Measurements from ENCODE around the gene DLL4.

DLL4 gene

DNA sequence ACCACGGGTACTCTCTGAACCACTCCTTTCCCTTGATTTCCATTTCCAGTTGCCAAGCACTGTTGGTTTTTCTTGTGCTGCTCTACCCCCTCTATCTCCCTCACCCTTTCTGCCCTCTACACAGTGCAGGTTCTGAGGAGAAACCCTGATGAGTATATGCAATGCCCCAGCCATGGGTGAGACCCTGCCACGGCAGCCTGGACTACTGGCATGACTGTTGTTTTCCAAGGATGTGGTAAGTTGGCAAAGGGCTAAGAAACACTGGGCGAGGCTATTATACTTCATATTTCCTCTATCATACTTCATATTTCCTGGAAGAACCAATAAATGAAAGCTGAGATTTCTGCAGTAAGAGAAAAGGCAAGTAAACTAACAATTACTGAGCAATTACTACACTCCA is 52.0 kb downstream of the DLL4 start:
- Histone ChIP-seq H3K4me3 (ENCODE audit: low read length) (no peak overlapping the region), H3K4me1 (ENCODE audit: low read length) (no peaks in the 10 kb centered on the region), H3K36me3 (replicated peaks; ENCODE audit: low read depth, low read length) (peaks cover 66% of the 10 kb centered on the region), H3K9me3 (ENCODE audit: insufficient read depth, low read length) (no peaks in the 10 kb centered on the region), H3K79me2 (ENCODE audit: low read length) (no peaks in the 10 kb centered on the region), H2AFZ (ENCODE audit: low read depth, low read length) (no peak overlapping the region), H3K4me2 (ENCODE audit: low read length) (no peak overlapping the region), H3K27me3 (ENCODE audit: low read depth, low read length) (no peaks in the 10 kb centered on the region), H3K27ac (ENCODE audit: low read length) (no peak overlapping the region), H3K9ac (ENCODE audit: low read length) (no peak overlapping the region), H4K20me1 (ENCODE audit: insufficient read depth, low read length) (no peaks in the 10 kb centered on the region)
- TF ChIP-seq EZH2phosphoT487 (IDR thresholded peaks at IDR 0.05; ENCODE audit: low read depth) = no peak

- H3K4me3 ChIP-seq (ENCODE audit: low read length) = no peak overlapping the region
- H3K27me3 ChIP-seq (ENCODE audit: low read depth, low read length) = no peaks in the 10 kb centered on the region
- peaks cover 66% of the 10 kb centered on the region for H3K36me3 ChIP-seq (replicated peaks; ENCODE audit: low read depth, low read length)
- no peak overlapping the region for H2AFZ ChIP-seq (ENCODE audit: low read depth, low read length)
- no peak overlapping the region for H3K27ac ChIP-seq (ENCODE audit: low read length)
- H4K20me1 ChIP-seq (ENCODE audit: insufficient read depth, low read length) = no peaks in the 10 kb centered on the region
- no peaks in the 10 kb centered on the region for H3K4me1 ChIP-seq (ENCODE audit: low read length)
- no peaks in the 10 kb centered on the region for H3K79me2 ChIP-seq (ENCODE audit: low read length)
- H3K9me3 ChIP-seq (ENCODE audit: insufficient read depth, low read length) = no peaks in the 10 kb centered on the region
- no peak overlapping the region for H3K4me2 ChIP-seq (ENCODE audit: low read length)
- TF ChIP-seq EZH2phosphoT487 (IDR thresholded peaks at IDR 0.05; ENCODE audit: low read depth) = no peak
- no peak for TF ChIP-seq CTCF (IDR thresholded peaks at IDR 0.05; ENCODE audit: low read depth, low read length)
- H3K9ac ChIP-seq (ENCODE audit: low read length) = no peak overlapping the region
Measured at GRCh38 chr15:40982855-40983254, 53.7 kb downstream of the DLL4 start.

DNA sequence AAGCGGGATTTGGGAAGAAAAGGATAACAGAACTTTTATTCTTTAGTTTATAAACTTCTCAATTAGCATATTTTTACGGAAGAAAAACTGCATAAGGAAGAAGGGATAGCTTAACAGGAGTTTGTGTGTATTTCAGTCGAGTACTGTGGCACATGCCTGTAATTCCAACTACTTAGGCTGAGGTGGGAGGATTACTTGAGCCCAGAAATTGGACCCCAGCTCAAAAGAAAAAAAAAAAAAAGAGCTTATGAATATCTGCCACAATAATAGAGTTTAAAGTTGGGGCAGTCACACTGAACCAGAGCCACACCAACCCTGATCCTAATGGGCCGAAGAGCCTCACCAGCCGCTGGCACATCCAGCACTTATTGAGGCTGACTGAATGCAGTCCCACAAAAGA is 55.3 kb downstream of the DLL4 start:
- H3K27me3 ChIP-seq (ENCODE audit: low read depth, low read length) = no peaks in the 10 kb centered on the region
- H3K36me3 ChIP-seq (replicated peaks; ENCODE audit: low read depth, low read length) = peaks cover 64% of the 10 kb centered on the region
- H3K4me3 ChIP-seq (ENCODE audit: low read length) = no peak overlapping the region
- H3K9me3 ChIP-seq (ENCODE audit: insufficient read depth, low read length) = no peaks in the 10 kb centered on the region
- H3K4me2 ChIP-seq (ENCODE audit: low read length) = no peak overlapping the region
- no peak for TF ChIP-seq EZH2phosphoT487 (IDR thresholded peaks at IDR 0.05; ENCODE audit: low read depth)
- TF ChIP-seq CTCF (IDR thresholded peaks at IDR 0.05; ENCODE audit: low read depth, low read length) = no peak
- H3K27ac ChIP-seq (ENCODE audit: low read length) = no peak overlapping the region
- H4K20me1 ChIP-seq (ENCODE audit: insufficient read depth, low read length) = no peaks in the 10 kb centered on the region
- no peak overlapping the region for H3K9ac ChIP-seq (ENCODE audit: low read length)
- no peaks in the 10 kb centered on the region for H3K4me1 ChIP-seq (ENCODE audit: low read length)
- H3K79me2 ChIP-seq (ENCODE audit: low read length) = no peaks in the 10 kb centered on the region
- H2AFZ ChIP-seq (ENCODE audit: low read depth, low read length) = no peak overlapping the region

- H4K20me1 ChIP-seq (ENCODE audit: insufficient read depth, low read length) = no peaks in the 10 kb centered on the region
- H3K9ac ChIP-seq (ENCODE audit: low read length) = no peak overlapping the region
- H3K27me3 ChIP-seq (ENCODE audit: low read depth, low read length) = no peaks in the 10 kb centered on the region
- no peak overlapping the region for H3K27ac ChIP-seq (ENCODE audit: low read length)
- H3K36me3 ChIP-seq (replicated peaks; ENCODE audit: low read depth, low read length) = peaks cover 61% of the 10 kb centered on the region
- no peaks in the 10 kb centered on the region for H3K79me2 ChIP-seq (ENCODE audit: low read length)
- H2AFZ ChIP-seq (ENCODE audit: low read depth, low read length) = no peak overlapping the region
- no peak overlapping the region for H3K4me3 ChIP-seq (ENCODE audit: low read length)
- no peaks in the 10 kb centered on the region for H3K4me1 ChIP-seq (ENCODE audit: low read length)
- H3K9me3 ChIP-seq (ENCODE audit: insufficient read depth, low read length) = no peaks in the 10 kb centered on the region
- TF ChIP-seq EZH2phosphoT487 (IDR thresholded peaks at IDR 0.05; ENCODE audit: low read depth) = no peak
- no peak for TF ChIP-seq CTCF (IDR thresholded peaks at IDR 0.05; ENCODE audit: low read depth, low read length)
- no peak overlapping the region for H3K4me2 ChIP-seq (ENCODE audit: low read length)
Measured at GRCh38 chr15:40984964-40985363, 55.8 kb downstream of the DLL4 start.

Data from OCI-LY3 (cell line).